ENCODE data around the gene RAB24. TPM values are rescaled to one million over a fixed set of nuclear protein-coding genes. Genes with fewer than 3 reads are reported as not detected.

Gene RAB24
- polyA plus RNA-seq, 1 donor: 77.5 TPM

GRCh38 chr5:177319913-177320588, 16.5 kb upstream of the RAB24 start:
- peaks cover 4% of the 10 kb centered on the region for H3K4me1 ChIP-seq (ENCODE audit: control insufficient read depth, insufficient read depth, low read length)
- no peak overlapping the region for H3K4me3 ChIP-seq (ENCODE audit: low read length)
- DNase-seq: no peak
- no peak overlapping the region for H3K27ac ChIP-seq (ENCODE audit: low read length)
- H3K36me3 ChIP-seq (ENCODE audit: control insufficient read depth, insufficient read depth, low read length): peaks cover 5% of the 10 kb centered on the region
- WGBS (ENCODE audit: insufficient coverage, low lambda C conversion rate): no CpG with 5 or more reads among the region's 14 CpGs
- no peaks in the 10 kb centered on the region for H3K9me3 ChIP-seq (ENCODE audit: control insufficient read depth, low read depth, low read length)
- H3K27me3 ChIP-seq (ENCODE audit: control insufficient read depth, insufficient read depth, low read length): no peaks in the 10 kb centered on the region

- H3K27ac ChIP-seq (ENCODE audit: low read length): peak overlapping the region; percentile 27
Measured at GRCh38 chr5:177317959-177318377, 14.4 kb upstream of the RAB24 start.

GRCh38 chr5:177316005-177316404, 12.5 kb upstream of the RAB24 start:
- no peak for DNase-seq
- Histone ChIP-seq H3K27ac (ENCODE audit: low read length) (no peak overlapping the region), H3K4me3 (ENCODE audit: low read length) (no peak overlapping the region), H3K27me3 (ENCODE audit: control insufficient read depth, insufficient read depth, low read length) (no peaks in the 10 kb centered on the region), H3K9me3 (ENCODE audit: control insufficient read depth, low read depth, low read length) (no peaks in the 10 kb centered on the region), H3K4me1 (ENCODE audit: control insufficient read depth, insufficient read depth, low read length) (peaks cover 13% of the 10 kb centered on the region), H3K36me3 (ENCODE audit: control insufficient read depth, insufficient read depth, low read length) (peaks cover 5% of the 10 kb centered on the region)
- 90% methylated on average over 2 of the region's 3 CpGs for WGBS (ENCODE audit: insufficient coverage, low lambda C conversion rate)

More at GRCh38 chr5:177317959-177318377, 14.4 kb upstream of the RAB24 start:
- H3K36me3 ChIP-seq (ENCODE audit: control insufficient read depth, insufficient read depth, low read length): peaks cover 5% of the 10 kb centered on the region
- H3K4me1 ChIP-seq (ENCODE audit: control insufficient read depth, insufficient read depth, low read length): peaks cover 1% of the 10 kb centered on the region
- no peaks in the 10 kb centered on the region for H3K27me3 ChIP-seq (ENCODE audit: control insufficient read depth, insufficient read depth, low read length)
- no CpG with 5 or more reads among the region's 7 CpGs for WGBS (ENCODE audit: insufficient coverage, low lambda C conversion rate)
- peak; percentile 71 to 76 for DNase-seq
- H3K9me3 ChIP-seq (ENCODE audit: control insufficient read depth, low read depth, low read length): no peaks in the 10 kb centered on the region
- no peak overlapping the region for H3K4me3 ChIP-seq (ENCODE audit: low read length)

- Histone ChIP-seq H3K4me1 (ENCODE audit: control insufficient read depth, insufficient read depth, low read length) (peaks cover 19% of the 10 kb centered on the region), H3K4me3 (ENCODE audit: low read length) (no peak overlapping the region), H3K27ac (ENCODE audit: low read length) (no peak overlapping the region), H3K9me3 (ENCODE audit: control insufficient read depth, low read depth, low read length) (no peaks in the 10 kb centered on the region), H3K27me3 (ENCODE audit: control insufficient read depth, insufficient read depth, low read length) (no peaks in the 10 kb centered on the region), H3K36me3 (ENCODE audit: control insufficient read depth, insufficient read depth, low read length) (peaks cover 5% of the 10 kb centered on the region)
- no peak for DNase-seq
- WGBS (ENCODE audit: insufficient coverage, low lambda C conversion rate): no CpG with 5 or more reads among the region's 7 CpGs
Measured at GRCh38 chr5:177315411-177315810, 11.9 kb upstream of the RAB24 start.

- DNase-seq: no peak
Measured at GRCh38 chr5:177314376-177315342, 11.1 kb upstream of the RAB24 start.

GRCh38 chr5:177313561-177314259, 10.2 kb upstream of the RAB24 start:
- Histone ChIP-seq H3K4me3 (ENCODE audit: low read length) (no peak overlapping the region), H3K4me1 (ENCODE audit: control insufficient read depth, insufficient read depth, low read length) (peaks cover 28% of the 10 kb centered on the region), H3K9me3 (ENCODE audit: control insufficient read depth, low read depth, low read length) (no peaks in the 10 kb centered on the region), H3K36me3 (ENCODE audit: control insufficient read depth, insufficient read depth, low read length) (peaks cover 7% of the 10 kb centered on the region), H3K27ac (ENCODE audit: low read length) (no peak overlapping the region), H3K27me3 (ENCODE audit: control insufficient read depth, insufficient read depth, low read length) (no peaks in the 10 kb centered on the region)
- WGBS (ENCODE audit: insufficient coverage, low lambda C conversion rate): no CpG with 5 or more reads among the region's 15 CpGs
- DNase-seq: no peak

More at GRCh38 chr5:177314376-177315342, 11.1 kb upstream of the RAB24 start:
- Histone ChIP-seq H3K4me1 (ENCODE audit: control insufficient read depth, insufficient read depth, low read length) (peaks cover 26% of the 10 kb centered on the region), H3K36me3 (ENCODE audit: control insufficient read depth, insufficient read depth, low read length) (peaks cover under 1% of the 10 kb centered on the region), H3K27me3 (ENCODE audit: control insufficient read depth, insufficient read depth, low read length) (no peaks in the 10 kb centered on the region), H3K9me3 (ENCODE audit: control insufficient read depth, low read depth, low read length) (no peaks in the 10 kb centered on the region), H3K27ac (ENCODE audit: low read length) (no peak overlapping the region), H3K4me3 (ENCODE audit: low read length) (no peak overlapping the region)
- 80% methylated on average over 1 of the region's 18 CpGs for WGBS (ENCODE audit: insufficient coverage, low lambda C conversion rate)

GRCh38 chr5:177312649-177313181, 9.2 kb upstream of the RAB24 start:
- Histone ChIP-seq H3K4me1 (ENCODE audit: control insufficient read depth, insufficient read depth, low read length) (peaks cover 28% of the 10 kb centered on the region), H3K27ac (ENCODE audit: low read length) (peak overlapping the region; percentile 65), H3K4me3 (ENCODE audit: low read length) (peak overlapping the region; percentile 2)

GRCh38 chr5:177311723-177312648, 8.5 kb upstream of the RAB24 start, which contains the start of gene MXD3:
MXD3 (minus strand) TSS chr5:177311898; CDS start chr5:177311830, 68 bp downstream.
- H3K4me1 ChIP-seq (ENCODE audit: control insufficient read depth, insufficient read depth, low read length): peaks cover 28% of the 10 kb centered on the region

More at GRCh38 chr5:177312649-177313181, 9.2 kb upstream of the RAB24 start:
- no peaks in the 10 kb centered on the region for H3K9me3 ChIP-seq (ENCODE audit: control insufficient read depth, low read depth, low read length)
- WGBS (ENCODE audit: insufficient coverage, low lambda C conversion rate): no CpG with 5 or more reads among the region's 19 CpGs
- H3K36me3 ChIP-seq (ENCODE audit: control insufficient read depth, insufficient read depth, low read length): peaks cover 9% of the 10 kb centered on the region
- no peaks in the 10 kb centered on the region for H3K27me3 ChIP-seq (ENCODE audit: control insufficient read depth, insufficient read depth, low read length)
- peak; percentile 77 to 89 for DNase-seq

GRCh38 chr5:177311392-177311722, 7.8 kb upstream of the RAB24 start:
- Histone ChIP-seq H3K4me1 (ENCODE audit: control insufficient read depth, insufficient read depth, low read length) (peaks cover 28% of the 10 kb centered on the region), H3K27ac (ENCODE audit: low read length) (no peak overlapping the region)

More at GRCh38 chr5:177311723-177312648, 8.5 kb upstream of the RAB24 start, which contains the start of gene MXD3:
- Histone ChIP-seq H3K27me3 (ENCODE audit: control insufficient read depth, insufficient read depth, low read length) (no peaks in the 10 kb centered on the region), H3K27ac (ENCODE audit: low read length) (peak within 1 kb of the TSS; percentile 65), H3K36me3 (ENCODE audit: control insufficient read depth, insufficient read depth, low read length) (peaks cover 16% of the 10 kb centered on the region), H3K9me3 (ENCODE audit: control insufficient read depth, low read depth, low read length) (no peaks in the 10 kb centered on the region), H3K4me3 (ENCODE audit: low read length) (peak within 1 kb of the TSS; percentile 71)
- DNase-seq: peak; percentile 94 to 95
- no CpG with 5 or more reads among the region's 78 CpGs for WGBS (ENCODE audit: insufficient coverage, low lambda C conversion rate)

More at GRCh38 chr5:177311392-177311722, 7.8 kb upstream of the RAB24 start:
- H3K36me3 ChIP-seq (ENCODE audit: control insufficient read depth, insufficient read depth, low read length): peaks cover 23% of the 10 kb centered on the region
- DNase-seq: no peak
- no CpG with 5 or more reads among the region's 23 CpGs for WGBS (ENCODE audit: insufficient coverage, low lambda C conversion rate)
- H3K4me3 ChIP-seq (ENCODE audit: low read length): peak overlapping the region; percentile 71
- H3K9me3 ChIP-seq (ENCODE audit: control insufficient read depth, low read depth, low read length): no peaks in the 10 kb centered on the region
- H3K27me3 ChIP-seq (ENCODE audit: control insufficient read depth, insufficient read depth, low read length): no peaks in the 10 kb centered on the region

All from large intestine (tissue), 3 donors.